ENCODE results near the gene ICAM2. TPM values are rescaled to one million over a fixed set of nuclear protein-coding genes. Genes with fewer than 3 reads are reported as not detected.

Gene ICAM2
- total RNA-seq, 2 donors from 2014 or later: 16.2 to 16.3 TPM

GRCh38 chr17:63974594-63975192, 45.7 kb downstream of the ICAM2 start:
- 63 to 68% methylated on average over 10 of the region's 10 CpGs for WGBS, 2 donors

GRCh38 chr17:63973930-63974593, 46.4 kb downstream of the ICAM2 start:
- Histone ChIP-seq H3K36me3 (replicated peaks in 1 of 2; ENCODE audit: insufficient read depth in 1 of 2, low read depth in 2 of 2) (no peaks in the 10 kb centered on the region), H3K27ac (no peak overlapping the region), H3K9me3 (no peaks in the 10 kb centered on the region), H3K4me3 (no peak overlapping the region), H3K27me3 (no peaks in the 10 kb centered on the region), H3K4me1 (no peaks in the 10 kb centered on the region)
- 58 to 62% methylated on average over 7 to 12 of the region's 12 CpGs for WGBS, 2 donors
- DNase-seq: no peak
- intact Hi-C loops (cut with DNase I): no loop called here
- TF ChIP-seq POLR2A (IDR thresholded peaks at IDR 0.05) (no peak), CTCF (IDR thresholded peaks at IDR 0.05) (no peak)
- no peak for ATAC-seq

More at GRCh38 chr17:63974594-63975192, 45.7 kb downstream of the ICAM2 start:
- TF ChIP-seq CTCF (IDR thresholded peaks at IDR 0.05): no peak
- TF ChIP-seq POLR2A (IDR thresholded peaks at IDR 0.05): no peak
- Histone ChIP-seq H3K4me3 (no peak overlapping the region), H3K27ac (no peak overlapping the region), H3K4me1 (no peaks in the 10 kb centered on the region), H3K36me3 (replicated peaks in 1 of 2; ENCODE audit: insufficient read depth in 1 of 2, low read depth in 2 of 2) (no peaks in the 10 kb centered on the region), H3K27me3 (no peaks in the 10 kb centered on the region), H3K9me3 (no peaks in the 10 kb centered on the region)
- ATAC-seq (no peak), DNase-seq (no peak)
- intact Hi-C loops (cut with DNase I): no loop called here

DNA sequence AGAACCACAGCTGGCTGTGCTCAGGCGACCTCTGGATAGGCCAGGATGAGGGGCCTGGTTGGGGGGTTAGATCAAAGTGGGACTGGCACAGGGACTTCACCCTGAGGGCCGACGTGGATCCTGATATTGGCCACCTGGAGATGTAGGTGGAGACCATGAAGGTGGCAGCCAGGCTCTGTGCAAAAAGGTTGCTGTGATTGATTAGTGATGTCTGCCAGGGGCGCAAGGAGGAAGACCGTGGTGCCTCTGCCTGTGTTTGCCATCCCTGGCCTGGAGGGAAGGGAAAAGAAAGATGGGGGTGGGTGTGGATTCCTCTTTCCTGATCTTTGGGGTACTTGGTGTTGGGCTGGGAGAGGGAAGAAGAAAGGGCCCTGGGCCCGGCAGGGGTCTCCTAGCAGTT, 47.2 kb downstream of the ICAM2 start:
- 84 to 89% methylated on average over 6 of the region's 6 CpGs for WGBS, 2 donors
- no peaks in the 10 kb centered on the region for H3K9me3 ChIP-seq
- H3K36me3 ChIP-seq (replicated peaks in 1 of 2; ENCODE audit: insufficient read depth in 1 of 2, low read depth in 2 of 2): no peaks in the 10 kb centered on the region
- H3K4me1 ChIP-seq: no peaks in the 10 kb centered on the region
- ATAC-seq (no peak), DNase-seq (no peak)
- H3K27me3 ChIP-seq: no peaks in the 10 kb centered on the region
- no peak overlapping the region for H3K27ac ChIP-seq
- H3K4me3 ChIP-seq: no peak overlapping the region
- TF ChIP-seq POLR2A (IDR thresholded peaks at IDR 0.05) (no peak), CTCF (IDR thresholded peaks at IDR 0.05) (no peak)
- intact Hi-C loops (cut with DNase I): no loop called here

DNA sequence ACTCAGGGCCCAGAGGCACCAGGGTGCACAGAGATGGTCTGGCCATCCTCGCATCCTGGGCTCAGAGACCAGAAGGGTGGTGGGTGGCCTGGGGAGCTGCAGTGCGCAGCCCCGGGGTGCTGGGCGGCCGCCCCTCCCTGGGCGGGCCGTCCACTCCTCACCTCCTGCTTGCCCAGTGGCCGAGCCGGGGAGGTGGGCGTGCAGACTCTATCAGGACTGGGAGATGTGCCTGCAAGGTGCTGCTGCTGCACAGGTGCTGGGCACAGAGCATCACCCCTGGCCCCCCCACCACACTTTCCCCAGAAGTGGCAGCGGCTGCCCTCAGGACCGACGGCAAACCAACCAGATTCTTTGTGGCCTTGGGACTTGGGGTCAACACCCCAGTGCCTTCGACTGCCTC, 47.6 kb downstream of the ICAM2 start, which contains the start of gene SCN4A:
TSS of gene SCN4A (minus strand) at position 123 of the 400 bp plus-strand sequence. CDS start at position 46, 77 bp downstream.
- WGBS, 2 donors: 70 to 91% methylated on average over 2 to 6 of the region's 14 CpGs
- no peak for DNase-seq
- H3K36me3 ChIP-seq (replicated peaks in 1 of 2; ENCODE audit: insufficient read depth in 1 of 2, low read depth in 2 of 2): no peaks in the 10 kb centered on the region
- no peaks in the 10 kb centered on the region for H3K27me3 ChIP-seq
- intact Hi-C loops (cut with DNase I): no loop called here
- no peak within 1 kb of the TSS for H3K27ac ChIP-seq
- no peaks in the 10 kb centered on the region for H3K4me1 ChIP-seq
- no peak for TF ChIP-seq CTCF (IDR thresholded peaks at IDR 0.05)
- TF ChIP-seq POLR2A (IDR thresholded peaks at IDR 0.05): no peak
- no peak within 1 kb of the TSS for H3K4me3 ChIP-seq
- no peaks in the 10 kb centered on the region for H3K9me3 ChIP-seq
- no peak for ATAC-seq
